H9 (cell line): ENCODE data around the gene PTPA. TPM values are rescaled to one million over a fixed set of nuclear protein-coding genes. Genes with fewer than 3 reads are reported as not detected.

Source experiments
- DNase-seq: peaks from one replicate; pipeline ENCODE4 v3.0.0-alpha.2; 2017
- H2AFZ ChIP-seq: one replicate; pipeline ENCODE4 v1.6.1; 2013; ENCODE audit warnings: mild to moderate bottlenecking, low read length, control low read depth, moderate library complexity
- H2AK5ac ChIP-seq: 2 replicates; pipeline ENCODE4 v1.6.1; 2013; ENCODE audit warnings: low read length, control low read depth, mixed read lengths; ENCODE audit not compliant: insufficient read length
- H2BK120ac ChIP-seq: one replicate; pipeline ENCODE4 v1.6.1; 2013; ENCODE audit warnings: low read depth, mild to moderate bottlenecking, low read length, control low read depth, inconsistent platforms; ENCODE audit not compliant: poor library complexity, severe bottlenecking
- H2BK12ac ChIP-seq: 2 replicates; pipeline ENCODE4 v1.6.1; 2013; ENCODE audit warnings: low read length, control low read depth, mixed read lengths, low read depth; ENCODE audit not compliant: insufficient read length
- H2BK15ac ChIP-seq: 2 replicates; pipeline ENCODE4 v1.6.1; 2013; ENCODE audit warnings: low read depth, low read length, control low read depth
- H2BK20ac ChIP-seq: one replicate; pipeline ENCODE4 v1.6.1; 2013; ENCODE audit warnings: low read depth, mild to moderate bottlenecking, low read length, control low read depth, inconsistent platforms; ENCODE audit not compliant: poor library complexity, severe bottlenecking
- H2BK5ac ChIP-seq: 2 replicates; pipeline ENCODE4 v1.6.1; 2013; ENCODE audit warnings: low read length, control low read depth, mixed read lengths; ENCODE audit not compliant: insufficient read length
- H3K14ac ChIP-seq: 2 replicates; pipeline ENCODE4 v1.6.1; 2013; ENCODE audit warnings: low read length, control low read depth; ENCODE audit not compliant: insufficient read depth
- H3K18ac ChIP-seq: 2 replicates; pipeline ENCODE4 v1.6.1; 2013; ENCODE audit warnings: low read depth, mild to moderate bottlenecking, mixed read lengths, low read length, control low read depth; ENCODE audit not compliant: insufficient read length
- H3K23ac ChIP-seq: 2 replicates; pipeline ENCODE4 v1.6.1; 2013; ENCODE audit warnings: low read length, control low read depth, mixed read lengths, low read depth; ENCODE audit not compliant: insufficient read length
- H3K23me2 ChIP-seq: 2 replicates; pipeline ENCODE4 v1.6.1; 2013; ENCODE audit warnings: low read depth, mild to moderate bottlenecking, mixed read lengths, low read length, control low read depth; ENCODE audit not compliant: insufficient read length, poor library complexity, severe bottlenecking
- H3K27ac ChIP-seq: 2 replicates; pipeline ENCODE4 v1.5.1; 2013; ENCODE audit warnings: low read length, control low read depth, mixed read lengths, low read depth; ENCODE audit not compliant: insufficient read length
- H3K27me3 ChIP-seq: 2 replicates; pipeline ENCODE4 v1.6.1; 2013; ENCODE audit warnings: low read length, control low read depth, inconsistent platforms; ENCODE audit not compliant: insufficient read depth
- H3K4ac ChIP-seq: 2 replicates; pipeline ENCODE4 v1.6.1; 2013; ENCODE audit warnings: low read depth, mild to moderate bottlenecking, control low read depth, inconsistent platforms, low read length, moderate library complexity
- H3K4me1 ChIP-seq: 2 replicates; pipeline ENCODE4 v1.6.1; 2013; ENCODE audit warnings: low read length, control low read depth, inconsistent platforms; ENCODE audit not compliant: insufficient read depth
- H3K4me2 ChIP-seq: 2 replicates; pipeline ENCODE4 v1.6.1; 2013; ENCODE audit warnings: low read length, control low read depth, mixed read lengths; ENCODE audit not compliant: insufficient read length, insufficient read depth
- H3K56ac ChIP-seq: 2 replicates; pipeline ENCODE4 v1.6.1; 2013; ENCODE audit warnings: low read depth, mild to moderate bottlenecking, mixed read lengths, low read length, control low read depth; ENCODE audit not compliant: insufficient read length
- H3K79me1 ChIP-seq: 2 replicates; pipeline ENCODE4 v1.6.1; 2013; ENCODE audit warnings: low read depth, mild to moderate bottlenecking, moderate library complexity, low read length, control low read depth, inconsistent platforms; ENCODE audit not compliant: insufficient read depth, poor library complexity, severe bottlenecking
- H3K79me2 ChIP-seq: 2 replicates; pipeline ENCODE4 v1.6.1; 2013; ENCODE audit warnings: low read length, control low read depth, inconsistent platforms; ENCODE audit not compliant: insufficient read depth
- H3K9ac ChIP-seq: 2 replicates; pipeline ENCODE4 v1.6.1; 2013; ENCODE audit warnings: low read length, control low read depth, mixed read lengths; ENCODE audit not compliant: insufficient read length; ENCODE audit errors: extremely low read depth
- H3K9me3 ChIP-seq: one replicate; pipeline ENCODE4 v1.6.1; 2013; ENCODE audit warnings: low read depth, low read length, inconsistent platforms; ENCODE audit not compliant: control insufficient read depth
- H3T11ph ChIP-seq: one replicate; pipeline ENCODE4 v1.6.1; 2013; ENCODE audit warnings: mild to moderate bottlenecking, low read length, control low read depth, inconsistent platforms
- H4K20me1 ChIP-seq: one replicate; pipeline ENCODE4 v1.6.1; 2013; ENCODE audit not compliant: control insufficient read depth, insufficient read length, insufficient read depth
- H4K5ac ChIP-seq: 2 replicates; pipeline ENCODE4 v1.6.1; 2013; ENCODE audit warnings: low read depth, mild to moderate bottlenecking, mixed read lengths, low read length, control low read depth; ENCODE audit not compliant: insufficient read length
- H4K8ac ChIP-seq: replicated peaks from 2 replicates; pipeline ENCODE4 v1.6.1; 2013; ENCODE audit warnings: low read length, control low read depth, mixed read lengths, low read depth; ENCODE audit not compliant: insufficient read length
- H4K91ac ChIP-seq: 2 replicates; pipeline ENCODE4 v1.6.1; 2013; ENCODE audit warnings: low read depth, mild to moderate bottlenecking, moderate library complexity, mixed read lengths, low read length, control low read depth; ENCODE audit not compliant: insufficient read length
- H3K27ac Mint-ChIP-seq, 3 experiments: 2 replicates in 2 of 3; 3 replicates in 1 of 3; pipeline ENCODE4 v1.8.0; 2020 to 2021; ENCODE audit warnings: mixed read lengths in 3 of 3, mild to moderate bottlenecking in 1 of 3, moderate library complexity in 1 of 3
- H3K27me3 Mint-ChIP-seq: 2 replicates; pipeline ENCODE4 v1.8.0; 2021; ENCODE audit warnings: low read depth, mild to moderate bottlenecking, moderate library complexity, mixed read lengths
- H3K36me3 Mint-ChIP-seq, 3 experiments: 2 replicates in 2 of 3; 3 replicates in 1 of 3; pipeline ENCODE4 v1.8.0; 2020 to 2021; ENCODE audit warnings: low read depth in 3 of 3, mixed read lengths in 3 of 3; ENCODE audit not compliant: insufficient read depth in 1 of 3
- H3K4me1 Mint-ChIP-seq, 2 experiments: 2 replicates each; pipeline ENCODE4 v1.8.0; 2020; ENCODE audit warnings: mixed read lengths in 2 of 2
- H3K4me3 Mint-ChIP-seq, 2 experiments: 2 replicates in 1 of 2; 3 replicates in 1 of 2; pipeline ENCODE4 v1.8.0; 2020 to 2021; ENCODE audit warnings: mild to moderate bottlenecking in 2 of 2, mixed read lengths in 2 of 2, moderate library complexity in 1 of 2
- H3K9me3 Mint-ChIP-seq, 2 experiments: 2 replicates in 1 of 2; 3 replicates in 1 of 2; pipeline ENCODE4 v1.8.0; 2020; ENCODE audit warnings: mild to moderate bottlenecking in 2 of 2, mixed read lengths in 2 of 2, moderate library complexity in 1 of 2
- WGBS: extraction: QIAGEN DNeasy Blood & Tissue Kit; methylation state at CpG from one replicate; pipeline ENCODE4 v1.1.7; 2013; ENCODE audit warnings: missing lambda C conversion rate, low lambda C conversion rate, mixed read lengths; ENCODE audit not compliant: insufficient read length; ENCODE audit errors: extremely low coverage; 5-methylcytosine and 5-hydroxymethylcytosine counted together
- total RNA-seq: library from RNA; stranded (reverse); gene quantifications from 2 replicates; pipeline ENCODE4 v1.2.1, GENCODE V29; 2021
- TF ChIP-seq, protein P1 (sequence below): fragments of 200-600 bp; sonication (generic); conservative IDR thresholded peaks from 3 replicates; pipeline ENCODE4 v1.8.0; 2021; ENCODE audit warnings: antibody characterized with exemption, mild to moderate bottlenecking

PTPA gene
- total RNA-seq, 1 experiment from 2014 or later = 145 TPM

DNA sequence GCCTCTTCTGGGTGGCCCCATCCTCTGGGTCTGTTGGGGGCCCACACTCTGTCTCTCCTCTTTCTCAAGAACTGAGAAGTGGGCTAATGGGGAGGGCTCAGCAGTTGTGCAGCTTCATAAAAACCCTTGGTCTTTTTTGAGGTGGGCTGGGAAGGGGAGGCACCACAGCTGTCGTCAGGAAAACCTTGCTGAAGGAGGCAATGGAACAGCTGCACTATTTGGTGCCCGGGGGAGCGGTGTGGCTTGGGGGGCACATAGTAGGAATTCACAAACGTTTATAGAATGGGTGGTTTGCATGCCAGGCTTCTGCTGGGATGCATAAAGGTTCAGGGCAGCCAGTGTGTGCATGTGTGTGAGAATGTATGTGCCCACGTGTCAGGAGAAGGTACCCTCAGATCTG lies 70.0 kb downstream of the PTPA start:
- H3K14ac ChIP-seq = no peak overlapping the region; the same call in 1 of the 2 replicates
- H2BK20ac ChIP-seq = no peak overlapping the region
- H2BK5ac ChIP-seq = no peak overlapping the region
- no peaks in the 10 kb centered on the region for H4K20me1 ChIP-seq
- WGBS = no CpG with 5 or more reads among the region's 5 CpGs
- H3K23me2 ChIP-seq = peaks cover 7% of the 10 kb centered on the region
- H4K5ac ChIP-seq = no peak overlapping the region
- Mint-ChIP-seq H3K27me3 (peaks cover 88% of the 10 kb centered on the region), H3K36me3 (no peaks in the 10 kb centered on the region), H3K27ac (no peak overlapping the region), H3K9me3 (peaks cover 3% of the 10 kb centered on the region in 2 experiments; a peak in 2 of 5 replicates), H3K4me3 (peak overlapping the region in 1 of 2 experiments; percentile 17; a peak in 1 of 5 replicates), H3K4me1 (peaks cover 17 to 24% of the 10 kb centered on the region in 2 experiments)
- H3K23ac ChIP-seq = no peak overlapping the region
- no peak overlapping the region for H2BK120ac ChIP-seq
- no peaks in the 10 kb centered on the region for H3K9me3 ChIP-seq
- H4K8ac ChIP-seq = no peak overlapping the region
- H2BK15ac ChIP-seq = no peak overlapping the region
- H2AK5ac ChIP-seq = no peak overlapping the region
- no peak overlapping the region for H3K9ac ChIP-seq
- H3K27ac ChIP-seq = no peak overlapping the region
- no peak for DNase-seq
- H4K91ac ChIP-seq = no peak overlapping the region
- no peak overlapping the region for H2BK12ac ChIP-seq
- peaks cover 54% of the 10 kb centered on the region for H3K27me3 ChIP-seq
- H2AFZ ChIP-seq = no peak overlapping the region
- H3K56ac ChIP-seq = no peak overlapping the region
- H3K4me2 ChIP-seq = no peak overlapping the region
- H3K4me1 ChIP-seq = no peaks in the 10 kb centered on the region
- no peaks in the 10 kb centered on the region for H3K79me1 ChIP-seq
- no peak overlapping the region for H3T11ph ChIP-seq
- no peak overlapping the region for H3K18ac ChIP-seq
- no peaks in the 10 kb centered on the region for H3K79me2 ChIP-seq
- TF ChIP-seq, protein P1, sequence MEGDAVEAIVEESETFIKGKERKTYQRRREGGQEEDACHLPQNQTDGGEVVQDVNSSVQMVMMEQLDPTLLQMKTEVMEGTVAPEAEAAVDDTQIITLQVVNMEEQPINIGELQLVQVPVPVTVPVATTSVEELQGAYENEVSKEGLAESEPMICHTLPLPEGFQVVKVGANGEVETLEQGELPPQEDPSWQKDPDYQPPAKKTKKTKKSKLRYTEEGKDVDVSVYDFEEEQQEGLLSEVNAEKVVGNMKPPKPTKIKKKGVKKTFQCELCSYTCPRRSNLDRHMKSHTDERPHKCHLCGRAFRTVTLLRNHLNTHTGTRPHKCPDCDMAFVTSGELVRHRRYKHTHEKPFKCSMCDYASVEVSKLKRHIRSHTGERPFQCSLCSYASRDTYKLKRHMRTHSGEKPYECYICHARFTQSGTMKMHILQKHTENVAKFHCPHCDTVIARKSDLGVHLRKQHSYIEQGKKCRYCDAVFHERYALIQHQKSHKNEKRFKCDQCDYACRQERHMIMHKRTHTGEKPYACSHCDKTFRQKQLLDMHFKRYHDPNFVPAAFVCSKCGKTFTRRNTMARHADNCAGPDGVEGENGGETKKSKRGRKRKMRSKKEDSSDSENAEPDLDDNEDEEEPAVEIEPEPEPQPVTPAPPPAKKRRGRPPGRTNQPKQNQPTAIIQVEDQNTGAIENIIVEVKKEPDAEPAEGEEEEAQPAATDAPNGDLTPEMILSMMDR = no peak
- no peak overlapping the region for H3K4ac ChIP-seq
